ENCODE data around the gene CCDC28B. TPM values are rescaled to one million over a fixed set of nuclear protein-coding genes. Genes with fewer than 3 reads are reported as not detected.
A peak's percentile ranks its signal among the peaks of the same experiment; 100 is the strongest.

The CCDC28B gene
- total and polyA plus RNA-seq, 2 of the 13 experiments (the other 11 are each of a cell fraction or from before 2014, with no cell fraction given) = 2.6 to 3.5 TPM

- DNase-seq (ENCODE audit: low spot score) (no peak), FAIRE-seq (no peak), ATAC-seq (peak; percentile 87)
- Histone ChIP-seq H3K9me3 (ENCODE audit: low read length) (no peaks in the 10 kb centered on the region), H3K4me1 (ENCODE audit: insufficient read depth, low read length) (peaks cover 44% of the 10 kb centered on the region), H3K36me3 (replicated peaks in 1 of 2; ENCODE audit: control insufficient read depth in 1 of 2, insufficient read depth in 2 of 2, low read length in 2 of 2) (no peaks in the 10 kb centered on the region), H3K4me2 (ENCODE audit: low read depth, low read length) (peak overlapping the region; percentile 74), H2AFZ (ENCODE audit: low read length) (no peak overlapping the region), H3K9ac (ENCODE audit: insufficient read depth, low read depth, low read length) (peak overlapping the region; percentile 56), H4K20me1 (ENCODE audit: insufficient read depth, low read length) (no peaks in the 10 kb centered on the region), H3K27ac (ENCODE audit: extremely low read length, insufficient read depth, low read length) (no peak overlapping the region), H3K27me3 (ENCODE audit: control insufficient read depth in 1 of 2, insufficient read depth in 2 of 2, low read length in 2 of 2) (no peaks in the 10 kb centered on the region), H3K79me2 (ENCODE audit: insufficient read depth, low read length) (no peaks in the 10 kb centered on the region), H3K4me3 (replicated peaks in 1 of 3; ENCODE audit: insufficient read depth in 1 of 3, low read depth in 2 of 3, low read length in 3 of 3) (peak overlapping the region; percentile 42 to 57 (median 56))
- POLR2A ChIA-PET = interaction anchor here (0.9 to 3.2 kb wide), 14 partner anchors 9 to 153 kb away, joined by 3 to 28 read pairs (median 6); partner anchors contain the start of genes BSDC1, CCDC28B, LCK and MARCKSL1
- CTCF ChIA-PET (ENCODE audit: low intra/inter-chr PET ratio, low total read pairs) = no interaction called here
- TSS peak; percentile 61 for BruUV-seq (replicated peaks)
- in situ Hi-C loops (cut with HindIII; ENCODE audit: extremely low pct_ligation_motif_present, low pct_unique_long_range_greater_than_20kb) = no loop called here
- intact Hi-C loops (cut with micrococcal nuclease; ENCODE audit: unreplicated experiment) = no loop called here
- 16% methylated on average over 5 of the region's 55 CpGs for WGBS (ENCODE audit: low lambda C conversion rate)
- TF ChIP-seq BORCS8-MEF2B (CRISPR knock-in tag; IDR thresholded peaks at IDR 0.05) (peak; percentile 46; the same call in 1 of the 2 replicates), HNRNPL (IDR thresholded peaks at IDR 0.05; ENCODE audit: low read depth, low read length) (0 out of 2 replicates have a peak, but pooled peaks have one; percentile 38), ZNF598 (CRISPR knock-in tag; IDR thresholded peaks at IDR 0.05; ENCODE audit: borderline replicate concordance) (no peak), GMEB1 (CRISPR knock-in tag; IDR thresholded peaks at IDR 0.05; ENCODE audit: borderline replicate concordance) (no peak), ZNF747 (CRISPR knock-in tag; IDR thresholded peaks at IDR 0.05; ENCODE audit: borderline replicate concordance) (no peak), ZNF274 (CRISPR knock-in tag; IDR thresholded peaks at IDR 0.05) (0 out of 2 replicates have a peak, but pooled peaks have one; percentile 52), ZNF350 (CRISPR knock-in tag; IDR thresholded peaks at IDR 0.05; ENCODE audit: borderline replicate concordance, low read depth) (no peak), SNAPC5 (CRISPR knock-in tag; IDR thresholded peaks at IDR 0.05; ENCODE audit: borderline replicate concordance) (0 out of 2 replicates have a peak, but pooled peaks have one; percentile 55), ZMYM3 (CRISPR knock-in tag; IDR thresholded peaks at IDR 0.05) (peak; percentile 14; the same call in 1 of the 2 replicates), ETV5 (CRISPR knock-in tag; IDR thresholded peaks at IDR 0.05; ENCODE audit: borderline replicate concordance) (no peak), KMT2B (CRISPR knock-in tag; IDR thresholded peaks at IDR 0.05) (peak; percentile 50; the same call in 1 of the 2 replicates), ZBTB42 (CRISPR knock-in tag; IDR thresholded peaks at IDR 0.05) (no peak), GRHL1 (CRISPR knock-in tag; conservative IDR thresholded peaks at IDR 0.05) (no peak), ARNTL (CRISPR knock-in tag; IDR thresholded peaks at IDR 0.05) (peak; percentile 44; the same call in 1 of the 2 replicates), PCBP1 (IDR thresholded peaks at IDR 0.05; ENCODE audit: borderline replicate concordance, low read depth, low read length) (no peak), FOXO1 (CRISPR knock-in tag; IDR thresholded peaks at IDR 0.05) (peak; percentile 23; the same call in 1 of the 2 replicates), ZZZ3 (CRISPR knock-in tag; IDR thresholded peaks at IDR 0.05; ENCODE audit: borderline replicate concordance) (0 out of 2 replicates have a peak, but pooled peaks have one; percentile 44), PATZ1 (CRISPR knock-in tag; IDR thresholded peaks at IDR 0.05) (peak; percentile 45; the same call in 1 of the 2 replicates)
Observed at GRCh38 chr1:32241001-32241763, 40.8 kb downstream of the CCDC28B start.
